GM23338 (cell line): ENCODE data around the gene RGL1. TPM values are rescaled to one million over a fixed set of nuclear protein-coding genes. Genes with fewer than 3 reads are reported as not detected.

Source experiments
- ATAC-seq: fragments of 200-7000 bp; cut with Tn5 transposase; 3 replicates; pipeline ENCODE4 v1.9.1; 2020
- DNase-seq: peaks from one replicate; pipeline ENCODE4 v3.0.0-alpha.2; 2015; ENCODE audit warnings: low spot score
- H2AFZ ChIP-seq: fragments of 200-600 bp; sonication (generic); 2 replicates; pipeline ENCODE4 v1.8.0; 2016; ENCODE audit warnings: antibody characterized with exemption, mild to moderate bottlenecking, moderate library complexity
- H3F3A ChIP-seq: fragments of 200-600 bp; sonication (generic); replicated peaks from 2 replicates; pipeline ENCODE4 v1.8.0; 2017; ENCODE audit warnings: antibody characterized with exemption, mixed run types, low read depth
- H3K27ac ChIP-seq: fragments of 200-600 bp; sonication (generic); 2 replicates; pipeline ENCODE4 v1.6.1; 2016; ENCODE audit warnings: low read depth
- H3K27me3 ChIP-seq: fragments of 200-600 bp; sonication (generic); 2 replicates; pipeline ENCODE4 v1.8.0; 2016; ENCODE audit warnings: mild to moderate bottlenecking, mixed run types, moderate library complexity; ENCODE audit not compliant: insufficient read depth
- H3K36me3 ChIP-seq: fragments of 200-600 bp; sonication (generic); 2 replicates; pipeline ENCODE4 v1.8.0; 2016; ENCODE audit warnings: mild to moderate bottlenecking; ENCODE audit not compliant: insufficient read depth
- H3K4me1 ChIP-seq: fragments of 200-600 bp; sonication (generic); 2 replicates; pipeline ENCODE4 v1.8.0; 2016; ENCODE audit warnings: mild to moderate bottlenecking, moderate library complexity; ENCODE audit not compliant: insufficient read depth
- H3K4me2 ChIP-seq: fragments of 200-600 bp; sonication (generic); 2 replicates; pipeline ENCODE4 v1.7.1; 2017; ENCODE audit warnings: mixed run types
- H3K4me3 ChIP-seq: fragments of 200-600 bp; sonication (generic); 2 replicates; pipeline ENCODE4 v1.6.1; 2016; ENCODE audit warnings: mixed run types
- H3K79me2 ChIP-seq: fragments of 200-600 bp; sonication (generic); replicated peaks from 2 replicates; pipeline ENCODE4 v1.8.0; 2017; ENCODE audit warnings: mild to moderate bottlenecking; ENCODE audit not compliant: insufficient read depth
- H3K9me2 ChIP-seq: fragments of 200-600 bp; sonication (generic); 2 replicates; pipeline ENCODE4 v1.8.0; 2017; ENCODE audit not compliant: insufficient read depth
- H4K20me1 ChIP-seq: fragments of 200-600 bp; sonication (generic); replicated peaks from 2 replicates; pipeline ENCODE4 v1.8.0; 2017; ENCODE audit warnings: mild to moderate bottlenecking; ENCODE audit not compliant: insufficient read depth
- H3K27ac Mint-ChIP-seq: 2 replicates; pipeline ENCODE4 v1.8.0; 2020; ENCODE audit warnings: inconsistent platforms, mild to moderate bottlenecking, moderate library complexity, mixed read lengths
- H3K27me3 Mint-ChIP-seq: 3 replicates; pipeline ENCODE4 v1.8.0; 2022; ENCODE audit warnings: low read depth, mild to moderate bottlenecking, moderate library complexity, mixed read lengths, inconsistent platforms; ENCODE audit not compliant: insufficient read depth, poor library complexity
- H3K36me3 Mint-ChIP-seq: 3 replicates; pipeline ENCODE4 v1.8.0; 2021; ENCODE audit warnings: low read depth, mild to moderate bottlenecking, inconsistent platforms, moderate library complexity, mixed read lengths
- H3K4me1 Mint-ChIP-seq: 3 replicates; pipeline ENCODE4 v1.8.0; 2020; ENCODE audit warnings: mild to moderate bottlenecking, inconsistent platforms, mixed read lengths
- H3K4me3 Mint-ChIP-seq: 3 replicates; pipeline ENCODE4 v1.8.0; 2021; ENCODE audit warnings: moderate library complexity, mild to moderate bottlenecking, inconsistent platforms, mixed read lengths
- H3K9me3 Mint-ChIP-seq: 3 replicates; pipeline ENCODE4 v1.8.0; 2020; ENCODE audit warnings: moderate library complexity, mild to moderate bottlenecking, inconsistent platforms, mixed read lengths
- CREB1 ChIP-seq: fragments of 250-450 bp; sonication (Bioruptor Pico); IDR thresholded peaks from 2 replicates; pipeline ENCODE4 v1.5.0; 2020; ENCODE audit warnings: low read depth, mild to moderate bottlenecking, moderate library complexity
- CTCF ChIP-seq, 2 experiments: fragments of 200-600 bp in 1 of 2; sonication (generic) in 1 of 2; conservative IDR thresholded peaks; 2 replicates each; pipeline versions ENCODE4 v1.5.1 to v1.6.1; 2016 to 2017; ENCODE audit warnings: antibody characterized with exemption in 2 of 2, low read depth in 2 of 2, mild to moderate bottlenecking in 2 of 2, moderate library complexity in 1 of 2
- ETS1 ChIP-seq: IDR thresholded peaks from 2 replicates; pipeline ENCODE4 v1.6.1; 2016; ENCODE audit warnings: antibody characterized with exemption
- EZH2 ChIP-seq: fragments of 200-600 bp; sonication (generic); IDR thresholded peaks from one replicate; pipeline ENCODE4 v1.8.0; 2017; ENCODE audit warnings: antibody characterized with exemption, mild to moderate bottlenecking, low read depth; ENCODE audit not compliant: unreplicated experiment
- EZH2phosphoT487 ChIP-seq: fragments of 200-600 bp; sonication (generic); IDR thresholded peaks from one replicate; pipeline ENCODE4 v1.8.1; 2018; ENCODE audit warnings: antibody characterized with exemption; ENCODE audit not compliant: unreplicated experiment
- JUNB ChIP-seq: IDR thresholded peaks from one replicate; pipeline ENCODE4 v1.6.1; 2016; ENCODE audit warnings: antibody characterized with exemption; ENCODE audit not compliant: unreplicated experiment
- NANOG ChIP-seq: IDR thresholded peaks from 2 replicates; pipeline ENCODE4 v1.6.1; 2016; ENCODE audit warnings: antibody characterized with exemption, borderline replicate concordance
- POLR2AphosphoS5 ChIP-seq: IDR thresholded peaks from 2 replicates; pipeline ENCODE4 v1.6.1; 2016; ENCODE audit warnings: antibody characterized with exemption, low read depth
- REST ChIP-seq: IDR thresholded peaks from one replicate; pipeline ENCODE4 v1.6.1; 2018; ENCODE audit warnings: antibody characterized with exemption; ENCODE audit not compliant: unreplicated experiment
- STAT1 ChIP-seq: IDR thresholded peaks from one replicate; pipeline ENCODE4 v1.6.1; 2016; ENCODE audit warnings: antibody characterized with exemption; ENCODE audit not compliant: unreplicated experiment
- ZNF114 ChIP-seq: fragments of 250-450 bp; sonication (Bioruptor Pico); IDR thresholded peaks from 2 replicates; pipeline ENCODE4 v1.5.0; 2020; ENCODE audit warnings: mild to moderate bottlenecking, moderate library complexity
- ZNF331 ChIP-seq: fragments of 250-450 bp; sonication (Bioruptor Pico); IDR thresholded peaks from 2 replicates; pipeline ENCODE4 v1.5.0; 2020; ENCODE audit warnings: low read depth, mild to moderate bottlenecking, moderate library complexity
- ZNF462 ChIP-seq: fragments of 250-450 bp; sonication (Bioruptor Pico); IDR thresholded peaks from 2 replicates; pipeline ENCODE4 v1.5.0; 2020; ENCODE audit warnings: mild to moderate bottlenecking, moderate library complexity
- polyA plus RNA-seq: library from polyadenylated mRNA; unstranded; fragments of >200 nt; fragmentation: Nextera tagmentation; extraction: Ambion mirVana; gene quantifications from 2 replicates; pipeline ENCODE4 v1.2.1, GENCODE V29; 2016
- total RNA-seq: library from RNA; depleted of rRNA; stranded (reverse); fragments of >200 nt; shearing (Covaris generic); gene quantifications from 2 replicates; pipeline ENCODE4 v1.2.3, GENCODE V29; 2014

Gene RGL1
- total and polyA plus RNA-seq, 2 experiments from 2014 or later: 0.91 to 2.6 TPM

GRCh38 chr1:183914891-183915290 is 110.0 kb downstream of the RGL1 start:
- Histone ChIP-seq H3K27ac (no peak overlapping the region), H2AFZ (no peak overlapping the region), H3K27me3 (no peaks in the 10 kb centered on the region), H3K4me1 (no peaks in the 10 kb centered on the region), H3K9me2 (no peaks in the 10 kb centered on the region), H3F3A (no peaks in the 10 kb centered on the region), H3K4me2 (no peak overlapping the region), H3K79me2 (no peaks in the 10 kb centered on the region), H3K4me3 (no peak overlapping the region), H4K20me1 (no peaks in the 10 kb centered on the region), H3K36me3 (no peaks in the 10 kb centered on the region)
- Mint-ChIP-seq H3K27ac (no peak overlapping the region), H3K4me1 (peaks cover 4% of the 10 kb centered on the region), H3K36me3 (no peaks in the 10 kb centered on the region), H3K9me3 (no peaks in the 10 kb centered on the region), H3K27me3 (peaks cover 2% of the 10 kb centered on the region), H3K4me3 (no peak overlapping the region)
- ATAC-seq (no peak), DNase-seq (no peak)
- no peak for TF ChIP-seq NANOG
- TF ChIP-seq ZNF331 (CRISPR knock-in tag): no peak
- no peak for TF ChIP-seq ETS1
- no peak for TF ChIP-seq POLR2AphosphoS5
- TF ChIP-seq STAT1: no peak
- no peak for TF ChIP-seq ZNF114 (CRISPR knock-in tag)
- no peak for TF ChIP-seq REST
- no peak for TF ChIP-seq ZNF462 (CRISPR knock-in tag)
- TF ChIP-seq CREB1: no peak
- TF ChIP-seq JUNB: no peak
- no peak for TF ChIP-seq CTCF (conservative IDR thresholded peaks at IDR 0.05; ENCODE audit: low read depth in 2 of 2)
- no peak for TF ChIP-seq EZH2phosphoT487
- TF ChIP-seq EZH2: no peak
